ENCODE data around the gene MARK1. TPM values are rescaled to one million over a fixed set of nuclear protein-coding genes. Genes with fewer than 3 reads are reported as not detected.
A peak's percentile ranks its signal among the peaks of the same experiment; 100 is the strongest.

The MARK1 gene
- total and polyA plus RNA-seq, 2 experiments from 2014 or later = 11.1 to 13.6 TPM

- peak within 1 kb of the TSS; percentile 97 for H2AFZ ChIP-seq
- H3K27me3 ChIP-seq (ENCODE audit: insufficient read depth) = peaks cover 33% of the 10 kb centered on the region
- Mint-ChIP-seq H3K27me3 (ENCODE audit: insufficient read depth, low read depth, poor library complexity) (peaks cover 16% of the 10 kb centered on the region), H3K4me1 (peaks cover 10% of the 10 kb centered on the region; the same call in 2 of the 3 replicates), H3K9me3 (no peaks in the 10 kb centered on the region), H3K27ac (no peak within 1 kb of the TSS), H3K4me3 (peak within 1 kb of the TSS; percentile 84), H3K36me3 (ENCODE audit: low read depth) (no peaks in the 10 kb centered on the region)
- H3K4me3 ChIP-seq = peak within 1 kb of the TSS; percentile 66
- H3K4me1 ChIP-seq (ENCODE audit: insufficient read depth) = 0 out of 2 replicates have a peak, but pooled peaks cover 7% of the 10 kb centered on the region
- peaks cover 11% of the 10 kb centered on the region; the same call in 1 of the 2 replicates for H3K9me2 ChIP-seq (ENCODE audit: insufficient read depth)
- H3K79me2 ChIP-seq (replicated peaks; ENCODE audit: insufficient read depth) = no peaks in the 10 kb centered on the region
- DNase-seq (ENCODE audit: low spot score) (peak; percentile 85), ATAC-seq (peak; percentile 82)
- H3K36me3 ChIP-seq (ENCODE audit: insufficient read depth) = no peaks in the 10 kb centered on the region
- H3F3A ChIP-seq (replicated peaks; ENCODE audit: low read depth) = 0 out of 2 replicates have a peak, but pooled peaks cover 3% of the 10 kb centered on the region
- TF ChIP-seq ZNF331 (CRISPR knock-in tag; IDR thresholded peaks at IDR 0.05; ENCODE audit: low read depth) = no peak
- TF ChIP-seq, protein P1, sequence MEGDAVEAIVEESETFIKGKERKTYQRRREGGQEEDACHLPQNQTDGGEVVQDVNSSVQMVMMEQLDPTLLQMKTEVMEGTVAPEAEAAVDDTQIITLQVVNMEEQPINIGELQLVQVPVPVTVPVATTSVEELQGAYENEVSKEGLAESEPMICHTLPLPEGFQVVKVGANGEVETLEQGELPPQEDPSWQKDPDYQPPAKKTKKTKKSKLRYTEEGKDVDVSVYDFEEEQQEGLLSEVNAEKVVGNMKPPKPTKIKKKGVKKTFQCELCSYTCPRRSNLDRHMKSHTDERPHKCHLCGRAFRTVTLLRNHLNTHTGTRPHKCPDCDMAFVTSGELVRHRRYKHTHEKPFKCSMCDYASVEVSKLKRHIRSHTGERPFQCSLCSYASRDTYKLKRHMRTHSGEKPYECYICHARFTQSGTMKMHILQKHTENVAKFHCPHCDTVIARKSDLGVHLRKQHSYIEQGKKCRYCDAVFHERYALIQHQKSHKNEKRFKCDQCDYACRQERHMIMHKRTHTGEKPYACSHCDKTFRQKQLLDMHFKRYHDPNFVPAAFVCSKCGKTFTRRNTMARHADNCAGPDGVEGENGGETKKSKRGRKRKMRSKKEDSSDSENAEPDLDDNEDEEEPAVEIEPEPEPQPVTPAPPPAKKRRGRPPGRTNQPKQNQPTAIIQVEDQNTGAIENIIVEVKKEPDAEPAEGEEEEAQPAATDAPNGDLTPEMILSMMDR (conservative IDR thresholded peaks at IDR 0.05; ENCODE audit: low read depth in 2 of 2) = peak; percentile 83 to 85
- TF ChIP-seq EZH2 (IDR thresholded peaks at IDR 0.05; ENCODE audit: low read depth, unreplicated experiment) = peak; percentile 18
- TF ChIP-seq, protein P2, sequence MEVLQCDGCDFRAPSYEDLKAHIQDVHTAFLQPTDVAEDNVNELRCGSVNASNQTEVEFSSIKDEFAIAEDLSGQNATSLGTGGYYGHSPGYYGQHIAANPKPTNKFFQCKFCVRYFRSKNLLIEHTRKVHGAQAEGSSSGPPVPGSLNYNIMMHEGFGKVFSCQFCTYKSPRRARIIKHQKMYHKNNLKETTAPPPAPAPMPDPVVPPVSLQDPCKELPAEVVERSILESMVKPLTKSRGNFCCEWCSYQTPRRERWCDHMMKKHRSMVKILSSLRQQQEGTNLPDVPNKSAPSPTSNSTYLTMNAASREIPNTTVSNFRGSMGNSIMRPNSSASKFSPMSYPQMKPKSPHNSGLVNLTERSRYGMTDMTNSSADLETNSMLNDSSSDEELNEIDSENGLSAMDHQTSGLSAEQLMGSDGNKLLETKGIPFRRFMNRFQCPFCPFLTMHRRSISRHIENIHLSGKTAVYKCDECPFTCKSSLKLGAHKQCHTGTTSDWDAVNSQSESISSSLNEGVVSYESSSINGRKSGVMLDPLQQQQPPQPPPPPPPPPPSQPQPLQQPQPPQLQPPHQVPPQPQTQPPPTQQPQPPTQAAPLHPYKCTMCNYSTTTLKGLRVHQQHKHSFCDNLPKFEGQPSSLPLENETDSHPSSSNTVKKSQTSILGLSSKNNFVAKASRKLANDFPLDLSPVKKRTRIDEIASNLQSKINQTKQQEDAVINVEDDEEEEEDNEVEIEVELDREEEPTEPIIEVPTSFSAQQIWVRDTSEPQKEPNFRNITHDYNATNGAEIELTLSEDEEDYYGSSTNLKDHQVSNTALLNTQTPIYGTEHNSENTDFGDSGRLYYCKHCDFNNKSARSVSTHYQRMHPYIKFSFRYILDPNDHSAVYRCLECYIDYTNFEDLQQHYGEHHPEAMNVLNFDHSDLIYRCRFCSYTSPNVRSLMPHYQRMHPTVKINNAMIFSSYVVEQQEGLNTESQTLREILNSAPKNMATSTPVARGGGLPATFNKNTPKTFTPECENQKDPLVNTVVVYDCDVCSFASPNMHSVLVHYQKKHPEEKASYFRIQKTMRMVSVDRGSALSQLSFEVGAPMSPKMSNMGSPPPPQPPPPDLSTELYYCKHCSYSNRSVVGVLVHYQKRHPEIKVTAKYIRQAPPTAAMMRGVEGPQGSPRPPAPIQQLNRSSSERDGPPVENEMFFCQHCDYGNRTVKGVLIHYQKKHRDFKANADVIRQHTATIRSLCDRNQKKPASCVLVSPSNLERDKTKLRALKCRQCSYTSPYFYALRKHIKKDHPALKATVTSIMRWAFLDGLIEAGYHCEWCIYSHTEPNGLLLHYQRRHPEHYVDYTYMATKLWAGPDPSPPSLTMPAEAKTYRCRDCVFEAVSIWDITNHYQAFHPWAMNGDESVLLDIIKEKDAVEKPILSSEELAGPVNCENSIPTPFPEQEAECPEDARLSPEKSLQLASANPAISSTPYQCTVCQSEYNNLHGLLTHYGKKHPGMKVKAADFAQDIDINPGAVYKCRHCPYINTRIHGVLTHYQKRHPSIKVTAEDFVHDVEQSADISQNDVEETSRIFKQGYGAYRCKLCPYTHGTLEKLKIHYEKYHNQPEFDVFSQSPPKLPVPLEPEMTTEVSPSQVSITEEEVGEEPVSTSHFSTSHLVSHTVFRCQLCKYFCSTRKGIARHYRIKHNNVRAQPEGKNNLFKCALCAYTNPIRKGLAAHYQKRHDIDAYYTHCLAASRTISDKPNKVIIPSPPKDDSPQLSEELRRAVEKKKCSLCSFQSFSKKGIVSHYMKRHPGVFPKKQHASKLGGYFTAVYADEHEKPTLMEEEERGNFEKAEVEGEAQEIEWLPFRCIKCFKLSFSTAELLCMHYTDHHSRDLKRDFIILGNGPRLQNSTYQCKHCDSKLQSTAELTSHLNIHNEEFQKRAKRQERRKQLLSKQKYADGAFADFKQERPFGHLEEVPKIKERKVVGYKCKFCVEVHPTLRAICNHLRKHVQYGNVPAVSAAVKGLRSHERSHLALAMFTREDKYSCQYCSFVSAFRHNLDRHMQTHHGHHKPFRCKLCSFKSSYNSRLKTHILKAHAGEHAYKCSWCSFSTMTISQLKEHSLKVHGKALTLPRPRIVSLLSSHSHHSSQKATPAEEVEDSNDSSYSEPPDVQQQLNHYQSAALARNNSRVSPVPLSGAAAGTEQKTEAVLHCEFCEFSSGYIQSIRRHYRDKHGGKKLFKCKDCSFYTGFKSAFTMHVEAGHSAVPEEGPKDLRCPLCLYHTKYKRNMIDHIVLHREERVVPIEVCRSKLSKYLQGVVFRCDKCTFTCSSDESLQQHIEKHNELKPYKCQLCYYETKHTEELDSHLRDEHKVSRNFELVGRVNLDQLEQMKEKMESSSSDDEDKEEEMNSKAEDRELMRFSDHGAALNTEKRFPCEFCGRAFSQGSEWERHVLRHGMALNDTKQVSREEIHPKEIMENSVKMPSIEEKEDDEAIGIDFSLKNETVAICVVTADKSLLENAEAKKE (CRISPR knock-in tag; IDR thresholded peaks at IDR 0.05) = no peak
- peak; percentile 14; the same call in 1 of the 2 replicates for TF ChIP-seq CREB1 (CRISPR knock-in tag; IDR thresholded peaks at IDR 0.05; ENCODE audit: low read depth)
- peak; percentile 91 for TF ChIP-seq POLR2AphosphoS5 (IDR thresholded peaks at IDR 0.05; ENCODE audit: low read depth)
- H3K27ac ChIP-seq (ENCODE audit: low read depth) = no peak within 1 kb of the TSS
- 0 out of 2 replicates have a peak, but pooled peaks cover 3% of the 10 kb centered on the region for H4K20me1 ChIP-seq (replicated peaks; ENCODE audit: insufficient read depth)
- peak within 1 kb of the TSS; percentile 99 for H3K4me2 ChIP-seq
Observed at GRCh38 chr1:220690140-220691052, 162.5 kb downstream of the MARK1 start, which contains the start of gene C1orf115. Gene C1orf115 (plus strand): TSS chr1:220690363. CDS start chr1:220690403, 40 bp downstream.
